ENCODE data around the gene GRM2.

GRM2 gene

DNA sequence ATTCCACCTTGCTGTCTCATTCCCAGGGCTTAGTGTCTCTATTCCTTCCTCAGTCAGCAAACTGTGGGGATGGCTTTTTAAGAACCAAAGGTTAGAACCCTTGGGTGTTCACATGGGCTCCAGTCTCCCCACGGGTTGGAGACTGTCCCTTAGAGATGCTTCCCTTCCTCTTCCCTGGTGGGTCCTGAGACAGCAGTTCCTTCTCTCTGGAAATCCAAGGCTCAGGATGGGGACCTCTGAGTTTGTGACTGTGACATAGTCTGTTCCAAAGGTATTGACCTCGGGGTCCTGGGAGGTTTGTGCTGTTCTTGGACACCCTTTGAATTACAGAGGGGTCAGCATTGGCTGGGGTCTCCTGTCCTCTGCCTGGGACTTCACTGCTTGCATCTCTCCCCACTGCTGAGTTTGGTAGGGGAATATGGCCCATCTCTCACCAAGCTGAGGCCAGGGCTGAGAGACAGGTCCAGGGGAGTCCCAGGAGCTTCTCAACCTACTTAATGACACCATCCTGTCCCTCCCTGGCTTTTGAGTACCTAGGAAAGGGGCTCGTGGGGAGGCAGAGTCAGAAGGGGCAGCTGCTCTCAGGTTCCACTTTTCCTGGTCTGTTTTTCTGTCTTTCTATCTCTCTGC is 1.5 kb downstream of the GRM2 start:
- peaks cover 24% of the 10 kb centered on the region for H3K4me1 Mint-ChIP-seq
- H3K4me3 Mint-ChIP-seq: no peak overlapping the region

DNA sequence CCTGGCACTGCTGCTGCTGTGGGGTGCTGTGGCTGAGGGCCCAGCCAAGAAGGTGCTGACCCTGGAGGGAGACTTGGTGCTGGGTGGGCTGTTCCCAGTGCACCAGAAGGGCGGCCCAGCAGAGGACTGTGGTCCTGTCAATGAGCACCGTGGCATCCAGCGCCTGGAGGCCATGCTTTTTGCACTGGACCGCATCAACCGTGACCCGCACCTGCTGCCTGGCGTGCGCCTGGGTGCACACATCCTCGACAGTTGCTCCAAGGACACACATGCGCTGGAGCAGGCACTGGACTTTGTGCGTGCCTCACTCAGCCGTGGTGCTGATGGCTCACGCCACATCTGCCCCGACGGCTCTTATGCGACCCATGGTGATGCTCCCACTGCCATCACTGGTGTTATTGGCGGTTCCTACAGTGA is 2.1 kb downstream of the GRM2 start:
- Mint-ChIP-seq H3K9me3 (no peaks in the 10 kb centered on the region), H3K27ac (no peak overlapping the region), H3K36me3 (peaks cover 14% of the 10 kb centered on the region), H3K4me1 (peaks cover 24% of the 10 kb centered on the region), H3K4me3 (no peak overlapping the region), H3K27me3 (no peaks in the 10 kb centered on the region)
- ATAC-seq: no peak

More for the DNA sequence above, 1.5 kb downstream of the GRM2 start:
- no peak for ATAC-seq
- H3K9me3 Mint-ChIP-seq: no peaks in the 10 kb centered on the region
- peaks cover 16% of the 10 kb centered on the region for H3K36me3 Mint-ChIP-seq
- H3K27me3 Mint-ChIP-seq: no peaks in the 10 kb centered on the region
- no peak overlapping the region for H3K27ac Mint-ChIP-seq

DNA sequence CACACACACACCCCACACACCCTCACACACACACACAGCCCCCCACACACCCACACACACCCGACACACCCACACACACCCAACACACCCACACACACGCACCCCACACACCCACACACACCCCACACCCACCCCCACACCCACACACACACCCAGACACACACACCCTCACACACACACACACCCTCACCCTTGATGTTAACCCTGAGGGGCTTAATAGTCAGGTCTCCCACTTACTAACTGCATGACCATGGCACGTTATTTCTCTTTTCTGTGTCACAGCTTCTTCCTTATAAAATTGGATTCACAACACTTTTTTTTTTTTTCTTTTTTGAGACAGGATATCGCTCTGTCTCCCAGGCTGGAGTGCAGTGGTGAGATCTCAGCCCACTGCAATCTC is 2.8 kb downstream of the GRM2 start:
- peak overlapping the region; percentile 60 for H3K27ac Mint-ChIP-seq

DNA sequence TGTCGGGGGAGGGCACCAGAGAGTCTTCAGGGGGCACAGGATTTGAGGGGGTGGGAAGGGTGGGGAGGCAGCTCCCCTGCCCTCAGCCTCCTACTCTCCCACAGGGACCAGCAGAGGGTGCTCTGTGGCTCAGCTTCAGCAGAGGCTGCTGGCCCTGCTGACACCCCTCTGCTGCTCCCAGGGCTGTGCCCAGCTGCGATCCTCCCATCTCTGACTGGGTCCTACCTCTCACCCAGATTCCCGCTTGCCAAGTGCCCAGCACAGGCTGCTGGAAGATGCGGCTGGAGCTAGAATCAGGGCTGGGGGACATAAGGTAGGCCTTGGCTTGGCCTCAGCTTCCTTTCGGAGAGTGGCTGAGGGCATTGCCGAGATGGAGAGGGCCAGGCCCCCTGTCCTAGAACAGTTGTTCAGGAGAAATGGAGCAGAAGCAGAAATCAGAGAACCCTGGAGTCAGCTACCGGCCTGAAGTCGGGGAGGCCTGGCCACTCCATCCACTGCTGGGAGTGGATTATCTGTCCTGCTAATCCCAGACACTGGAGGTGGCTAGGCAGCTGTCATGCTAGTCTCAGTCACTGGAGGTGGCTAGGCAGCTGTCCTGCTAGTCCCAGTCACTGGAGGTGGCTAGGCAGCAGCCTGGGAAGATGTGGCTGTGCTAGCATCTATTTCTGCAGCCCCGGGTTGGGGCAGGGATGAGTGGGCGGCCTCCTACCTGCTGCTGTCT is 3.9 kb downstream of the GRM2 start:
- Mint-ChIP-seq H3K9me3 (no peaks in the 10 kb centered on the region), H3K4me1 (peaks cover 22% of the 10 kb centered on the region), H3K27ac (no peak overlapping the region), H3K36me3 (peaks cover 5% of the 10 kb centered on the region), H3K27me3 (no peaks in the 10 kb centered on the region), H3K4me3 (no peak overlapping the region)
- ATAC-seq: no peak

More for the DNA sequence above, 2.8 kb downstream of the GRM2 start:
- peaks cover 24% of the 10 kb centered on the region for H3K4me1 Mint-ChIP-seq
- H3K36me3 Mint-ChIP-seq: peaks cover 8% of the 10 kb centered on the region
- H3K27me3 Mint-ChIP-seq: no peaks in the 10 kb centered on the region
- no peak for ATAC-seq
- H3K9me3 Mint-ChIP-seq: no peaks in the 10 kb centered on the region
- H3K4me3 Mint-ChIP-seq: peak overlapping the region; percentile 35

DNA sequence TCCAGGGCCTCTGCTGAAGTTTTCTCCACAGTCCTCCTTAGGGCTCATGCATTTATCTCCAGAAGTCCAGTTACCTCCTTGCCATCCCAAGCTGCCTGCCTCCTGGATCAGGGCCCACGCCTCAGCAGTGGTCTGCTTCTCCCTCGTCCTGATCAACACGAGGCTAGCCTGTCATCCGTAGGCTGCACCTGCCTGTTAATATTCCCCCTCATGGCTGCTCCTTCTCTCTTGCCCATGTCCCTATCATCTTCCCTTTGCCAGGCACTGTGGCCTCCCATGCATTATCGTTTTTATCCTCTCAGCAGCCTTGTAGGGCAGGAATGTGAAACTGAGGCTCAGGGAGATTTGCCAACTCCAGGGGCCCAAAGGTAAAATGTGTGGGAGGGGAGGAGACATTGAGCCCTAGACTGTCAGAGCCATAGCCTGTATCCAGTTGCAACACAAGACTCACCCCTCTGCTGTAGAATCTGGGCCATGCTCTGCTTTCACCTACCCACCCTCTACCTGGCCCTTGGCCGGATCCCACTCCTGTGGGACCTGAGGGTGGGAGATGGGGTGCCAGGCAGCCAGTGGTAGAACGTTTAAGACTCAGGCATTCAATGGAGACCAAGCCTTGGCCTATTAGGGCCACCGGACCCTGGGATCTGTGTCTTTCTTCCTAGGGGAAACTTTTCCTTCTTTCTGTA is 4.6 kb downstream of the GRM2 start:
- no peak for ATAC-seq
- no peak overlapping the region for H3K4me3 Mint-ChIP-seq
- no peaks in the 10 kb centered on the region for H3K9me3 Mint-ChIP-seq
- peaks cover 15% of the 10 kb centered on the region for H3K4me1 Mint-ChIP-seq
- H3K27me3 Mint-ChIP-seq: no peaks in the 10 kb centered on the region
- peaks cover under 1% of the 10 kb centered on the region for H3K36me3 Mint-ChIP-seq
- H3K27ac Mint-ChIP-seq: no peak overlapping the region

DNA sequence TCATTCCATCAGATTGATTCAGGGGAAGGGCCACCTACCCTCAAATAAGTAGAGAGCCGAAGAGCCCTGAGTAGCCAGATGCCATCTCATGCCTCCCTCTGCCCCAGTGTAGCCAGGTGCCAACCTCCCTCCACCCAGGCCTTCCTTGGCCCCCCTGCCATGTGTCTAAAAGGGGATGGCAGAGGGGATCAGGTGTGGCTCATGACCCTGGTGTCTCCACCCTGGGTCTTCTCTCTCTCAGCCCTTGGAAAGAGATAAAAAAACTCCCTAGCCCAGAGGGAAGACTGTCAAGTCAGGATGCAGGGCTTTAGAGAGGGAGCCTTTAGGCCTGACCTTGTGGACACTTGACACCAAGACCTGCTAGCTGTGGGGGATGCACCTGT is 5.2 kb downstream of the GRM2 start:
- Mint-ChIP-seq H3K36me3 (no peaks in the 10 kb centered on the region), H3K4me3 (no peak overlapping the region), H3K27me3 (no peaks in the 10 kb centered on the region), H3K4me1 (peaks cover 13% of the 10 kb centered on the region), H3K9me3 (no peaks in the 10 kb centered on the region), H3K27ac (no peak overlapping the region)
- ATAC-seq: no peak

DNA sequence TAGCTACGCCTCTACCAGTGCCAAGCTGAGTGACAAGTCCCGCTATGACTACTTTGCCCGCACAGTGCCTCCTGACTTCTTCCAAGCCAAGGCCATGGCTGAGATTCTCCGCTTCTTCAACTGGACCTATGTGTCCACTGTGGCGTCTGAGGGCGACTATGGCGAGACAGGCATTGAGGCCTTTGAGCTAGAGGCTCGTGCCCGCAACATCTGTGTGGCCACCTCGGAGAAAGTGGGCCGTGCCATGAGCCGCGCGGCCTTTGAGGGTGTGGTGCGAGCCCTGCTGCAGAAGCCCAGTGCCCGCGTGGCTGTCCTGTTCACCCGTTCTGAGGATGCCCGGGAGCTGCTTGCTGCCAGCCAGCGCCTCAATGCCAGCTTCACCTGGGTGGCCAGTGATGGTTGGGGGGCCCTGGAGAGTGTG is 5.7 kb downstream of the GRM2 start:
- ATAC-seq: no peak
- Mint-ChIP-seq H3K4me3 (no peak overlapping the region), H3K36me3 (no peaks in the 10 kb centered on the region), H3K9me3 (no peaks in the 10 kb centered on the region), H3K27ac (no peak overlapping the region), H3K4me1 (peaks cover 9% of the 10 kb centered on the region), H3K27me3 (no peaks in the 10 kb centered on the region)

DNA sequence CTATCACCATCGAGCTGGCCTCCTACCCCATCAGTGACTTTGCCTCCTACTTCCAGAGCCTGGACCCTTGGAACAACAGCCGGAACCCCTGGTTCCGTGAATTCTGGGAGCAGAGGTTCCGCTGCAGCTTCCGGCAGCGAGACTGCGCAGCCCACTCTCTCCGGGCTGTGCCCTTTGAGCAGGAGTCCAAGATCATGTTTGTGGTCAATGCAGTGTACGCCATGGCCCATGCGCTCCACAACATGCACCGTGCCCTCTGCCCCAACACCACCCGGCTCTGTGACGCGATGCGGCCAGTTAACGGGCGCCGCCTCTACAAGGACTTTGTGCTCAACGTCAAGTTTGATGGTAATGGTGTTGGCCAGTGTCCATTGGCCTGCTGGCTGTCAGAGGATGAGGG is 6.1 kb downstream of the GRM2 start:
- Mint-ChIP-seq H3K9me3 (no peaks in the 10 kb centered on the region), H3K4me1 (peaks cover 6% of the 10 kb centered on the region)
- no peak for ATAC-seq

DNA sequence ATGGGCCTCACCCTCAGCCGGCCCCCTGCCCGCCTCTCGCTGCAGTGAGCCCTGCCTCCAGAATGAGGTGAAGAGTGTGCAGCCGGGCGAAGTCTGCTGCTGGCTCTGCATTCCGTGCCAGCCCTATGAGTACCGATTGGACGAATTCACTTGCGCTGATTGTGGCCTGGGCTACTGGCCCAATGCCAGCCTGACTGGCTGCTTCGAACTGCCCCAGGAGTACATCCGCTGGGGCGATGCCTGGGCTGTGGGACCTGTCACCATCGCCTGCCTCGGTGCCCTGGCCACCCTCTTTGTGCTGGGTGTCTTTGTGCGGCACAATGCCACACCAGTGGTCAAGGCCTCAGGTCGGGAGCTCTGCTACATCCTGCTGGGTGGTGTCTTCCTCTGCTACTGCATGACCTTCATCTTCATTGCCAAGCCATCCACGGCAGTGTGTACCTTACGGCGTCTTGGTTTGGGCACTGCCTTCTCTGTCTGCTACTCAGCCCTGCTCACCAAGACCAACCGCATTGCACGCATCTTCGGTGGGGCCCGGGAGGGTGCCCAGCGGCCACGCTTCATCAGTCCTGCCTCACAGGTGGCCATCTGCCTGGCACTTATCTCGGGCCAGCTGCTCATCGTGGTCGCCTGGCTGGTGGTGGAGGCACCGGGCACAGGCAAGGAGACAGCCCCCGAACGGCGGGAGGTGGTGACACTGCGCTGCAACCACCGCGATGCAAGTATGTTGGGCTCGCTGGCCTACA is 8.5 kb downstream of the GRM2 start:
- H3K27me3 Mint-ChIP-seq: no peaks in the 10 kb centered on the region
- no peak overlapping the region for H3K27ac Mint-ChIP-seq
- H3K4me1 Mint-ChIP-seq: peaks cover 9% of the 10 kb centered on the region
- no peaks in the 10 kb centered on the region for H3K36me3 Mint-ChIP-seq
- no peak for ATAC-seq
- H3K9me3 Mint-ChIP-seq: no peaks in the 10 kb centered on the region
- no peak overlapping the region for H3K4me3 Mint-ChIP-seq

More for the DNA sequence above, 6.1 kb downstream of the GRM2 start:
- Mint-ChIP-seq H3K27me3 (no peaks in the 10 kb centered on the region), H3K36me3 (no peaks in the 10 kb centered on the region), H3K27ac (no peak overlapping the region), H3K4me3 (no peak overlapping the region)

DNA sequence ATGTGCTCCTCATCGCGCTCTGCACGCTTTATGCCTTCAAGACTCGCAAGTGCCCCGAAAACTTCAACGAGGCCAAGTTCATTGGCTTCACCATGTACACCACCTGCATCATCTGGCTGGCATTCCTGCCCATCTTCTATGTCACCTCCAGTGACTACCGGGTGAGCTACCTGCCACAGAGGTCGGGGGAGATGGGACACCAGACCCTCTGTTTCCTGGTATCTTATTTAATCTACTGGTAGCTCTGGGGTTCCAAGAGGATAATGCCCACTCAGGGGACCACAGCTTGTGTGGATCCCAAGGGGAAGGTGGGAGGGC is 9.1 kb downstream of the GRM2 start:
- H3K27me3 Mint-ChIP-seq: no peaks in the 10 kb centered on the region
- no peak for ATAC-seq
- H3K27ac Mint-ChIP-seq: no peak overlapping the region
- no peaks in the 10 kb centered on the region for H3K36me3 Mint-ChIP-seq
- H3K4me1 Mint-ChIP-seq: peaks cover 14% of the 10 kb centered on the region
- no peaks in the 10 kb centered on the region for H3K9me3 Mint-ChIP-seq
- no peak overlapping the region for H3K4me3 Mint-ChIP-seq

DNA sequence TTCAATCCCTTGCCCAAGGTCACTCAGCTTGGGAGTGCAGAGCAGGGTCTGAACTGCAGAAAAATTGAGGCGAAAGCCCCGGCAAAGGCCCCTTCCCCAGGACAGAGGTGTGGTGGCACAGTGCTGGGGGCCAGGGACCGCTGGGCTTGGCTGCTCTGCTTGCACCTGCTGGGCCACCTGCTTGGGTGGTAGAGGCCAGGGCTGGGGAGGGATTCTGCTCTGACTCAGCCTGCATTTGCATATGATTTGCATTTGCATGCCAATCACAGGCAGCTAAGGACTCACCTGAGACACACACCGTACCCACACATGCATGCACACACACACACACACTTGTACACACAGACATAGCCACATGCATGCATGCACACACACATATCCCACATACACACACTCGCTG is 9.9 kb downstream of the GRM2 start:
- Mint-ChIP-seq H3K27ac (no peak overlapping the region), H3K4me3 (no peak overlapping the region)

DNA sequence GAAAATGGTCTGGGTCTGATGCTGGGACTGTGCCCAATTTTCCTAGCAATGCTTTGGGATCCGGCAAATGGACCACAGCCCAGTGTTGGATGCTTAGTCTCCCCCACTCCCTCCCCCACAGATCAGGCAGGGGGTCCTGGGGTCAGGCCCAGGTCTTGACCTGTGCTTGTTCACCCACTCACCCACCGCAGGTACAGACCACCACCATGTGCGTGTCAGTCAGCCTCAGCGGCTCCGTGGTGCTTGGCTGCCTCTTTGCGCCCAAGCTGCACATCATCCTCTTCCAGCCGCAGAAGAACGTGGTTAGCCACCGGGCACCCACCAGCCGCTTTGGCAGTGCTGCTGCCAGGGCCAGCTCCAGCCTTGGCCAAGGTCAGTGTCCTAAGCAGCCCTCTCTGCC is 10.6 kb downstream of the GRM2 start:
- Mint-ChIP-seq H3K27ac (no peak overlapping the region), H3K4me3 (no peak overlapping the region), H3K9me3 (no peaks in the 10 kb centered on the region), H3K27me3 (no peaks in the 10 kb centered on the region), H3K36me3 (no peaks in the 10 kb centered on the region), H3K4me1 (peaks cover 21% of the 10 kb centered on the region)
- no peak for ATAC-seq

More for the DNA sequence above, 9.9 kb downstream of the GRM2 start:
- no peak for ATAC-seq
- H3K27me3 Mint-ChIP-seq: no peaks in the 10 kb centered on the region
- peaks cover 21% of the 10 kb centered on the region for H3K4me1 Mint-ChIP-seq
- H3K36me3 Mint-ChIP-seq: no peaks in the 10 kb centered on the region
- no peaks in the 10 kb centered on the region for H3K9me3 Mint-ChIP-seq

DNA sequence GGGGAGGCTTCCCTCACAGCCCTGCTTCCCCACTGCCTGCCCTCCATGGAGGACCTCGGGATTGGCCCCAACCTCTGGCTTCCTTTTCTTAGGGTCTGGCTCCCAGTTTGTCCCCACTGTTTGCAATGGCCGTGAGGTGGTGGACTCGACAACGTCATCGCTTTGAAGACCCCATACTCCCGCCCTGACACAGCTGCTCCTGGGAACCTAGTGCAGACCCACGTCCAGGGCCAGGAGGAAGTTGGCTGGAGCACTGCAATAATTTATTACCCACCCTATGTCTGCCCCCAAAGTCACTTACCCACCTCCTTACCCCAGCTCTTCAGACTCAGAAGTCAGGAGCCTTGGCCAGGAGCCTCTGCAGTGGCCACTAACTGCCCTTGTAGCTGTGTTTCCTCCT is 11.1 kb downstream of the GRM2 start:
- Mint-ChIP-seq H3K4me1 (peaks cover 21% of the 10 kb centered on the region), H3K27ac (no peak overlapping the region), H3K27me3 (no peaks in the 10 kb centered on the region), H3K36me3 (no peaks in the 10 kb centered on the region), H3K9me3 (no peaks in the 10 kb centered on the region), H3K4me3 (no peak overlapping the region)
- ATAC-seq: no peak

DNA sequence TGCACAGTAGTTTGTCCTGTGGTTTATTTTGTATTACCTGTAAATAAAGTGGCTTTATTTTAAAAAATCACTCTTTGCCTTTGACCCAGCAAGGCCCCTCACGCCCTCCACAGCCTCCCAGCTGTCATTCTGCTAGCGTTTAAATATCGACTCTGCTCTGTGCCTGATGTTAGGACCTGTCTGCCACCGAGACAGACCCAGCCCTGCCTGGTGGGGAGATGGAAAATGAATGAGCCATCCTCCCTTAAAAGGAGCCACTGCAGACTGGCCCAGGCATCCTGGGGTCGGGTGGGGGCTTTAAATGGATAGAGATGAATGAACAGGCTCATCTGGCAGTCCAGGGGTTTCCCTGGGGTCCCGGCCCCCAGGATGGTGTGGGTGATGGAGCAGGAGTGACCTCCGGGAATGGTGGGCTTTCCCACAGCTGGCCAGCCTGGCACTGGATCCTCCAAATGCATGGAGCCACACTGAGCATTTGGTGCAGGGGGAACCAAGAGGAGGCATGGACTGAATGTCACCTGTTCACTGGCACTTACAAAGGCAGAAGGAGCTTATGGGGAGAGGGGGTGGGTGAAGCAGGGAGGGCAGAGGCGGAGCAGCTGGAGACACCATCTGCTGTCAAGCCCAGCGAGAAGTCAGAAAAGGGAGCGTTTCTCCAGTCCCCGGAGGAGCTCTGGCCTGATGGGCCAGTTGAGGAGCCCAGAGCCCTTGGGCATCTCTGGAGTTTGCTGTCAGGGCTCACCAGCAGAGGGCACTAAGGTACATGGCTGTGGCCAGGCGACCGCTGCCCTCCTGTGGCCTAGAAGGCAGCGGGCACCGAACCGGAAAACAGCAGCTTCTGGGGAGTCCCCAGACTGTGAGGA is 11.9 kb downstream of the GRM2 start:
- H3K4me1 Mint-ChIP-seq: peaks cover 21% of the 10 kb centered on the region
- H3K27me3 Mint-ChIP-seq: no peaks in the 10 kb centered on the region
- ATAC-seq: peak; percentile 74
- H3K9me3 Mint-ChIP-seq: no peaks in the 10 kb centered on the region
- H3K36me3 Mint-ChIP-seq: no peaks in the 10 kb centered on the region
- no peak overlapping the region for H3K27ac Mint-ChIP-seq
- H3K4me3 Mint-ChIP-seq: no peak overlapping the region

All from stimulated activated memory B cell treated with anti-CD40 and anti-IgM and Interleukin-4, amounts not matched to agents 10 μg/mL and 1 μg/mL and 100 μg/mL, for 72 hours (primary cell).